Stomach (tissue), 4 donors: ENCODE measurements around the gene UMAD1.

Experiments used
- EP300 ChIP-seq: sonication (generic); formaldehyde crosslinking; IDR thresholded peaks from one replicate; pipeline ENCODE4 v1.6.1; 2017; ENCODE audit warnings: antibody characterized with exemption
- POLR2A ChIP-seq, 4 donors: fragments of 450-650 bp; IDR thresholded peaks; one replicate each; pipeline ENCODE4 v1.6.1; 2016; ENCODE audit warnings: antibody characterized with exemption in 4 of 4, control low read depth in 2 of 4, mild to moderate bottlenecking in 1 of 4, moderate library complexity in 1 of 4
- POLR2AphosphoS5 ChIP-seq, 3 donors: sonication (generic); formaldehyde crosslinking; IDR thresholded peaks; one replicate each; pipeline ENCODE4 v1.6.1; 2016; ENCODE audit warnings: antibody characterized with exemption in 3 of 3
- TF ChIP-seq, protein P1 (sequence below), 7 experiments: fragments of 450-650 bp in 4 of 7; fragments of 200-600 bp in 3 of 7; sonication (generic) in 3 of 7; IDR thresholded peaks; one replicate each; pipeline ENCODE4 v1.5.1; 2016 to 2019; ENCODE audit warnings: antibody characterized with exemption in 7 of 7, control low read depth in 2 of 7, mild to moderate bottlenecking in 1 of 7

DNA sequence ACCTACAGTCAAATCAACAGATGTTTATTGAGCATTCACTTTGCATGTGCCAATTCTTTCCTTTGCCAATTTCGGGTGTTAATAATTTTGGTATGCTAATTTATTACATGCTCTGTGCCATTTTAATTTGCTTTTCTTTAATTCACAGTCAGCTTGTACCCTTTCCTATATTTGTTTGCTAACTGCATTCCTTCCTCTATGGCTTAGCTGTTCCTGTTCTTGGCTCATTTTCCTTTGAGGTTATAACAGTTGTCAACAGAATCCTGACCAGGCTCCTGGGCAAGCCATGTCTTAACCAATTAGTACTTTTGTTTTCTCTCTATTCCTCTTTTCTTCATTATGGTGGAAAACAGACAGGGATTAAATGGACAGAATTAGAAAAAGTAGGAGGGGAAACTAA, 151.5 kb downstream of the UMAD1 start:
- TF ChIP-seq, protein P1, sequence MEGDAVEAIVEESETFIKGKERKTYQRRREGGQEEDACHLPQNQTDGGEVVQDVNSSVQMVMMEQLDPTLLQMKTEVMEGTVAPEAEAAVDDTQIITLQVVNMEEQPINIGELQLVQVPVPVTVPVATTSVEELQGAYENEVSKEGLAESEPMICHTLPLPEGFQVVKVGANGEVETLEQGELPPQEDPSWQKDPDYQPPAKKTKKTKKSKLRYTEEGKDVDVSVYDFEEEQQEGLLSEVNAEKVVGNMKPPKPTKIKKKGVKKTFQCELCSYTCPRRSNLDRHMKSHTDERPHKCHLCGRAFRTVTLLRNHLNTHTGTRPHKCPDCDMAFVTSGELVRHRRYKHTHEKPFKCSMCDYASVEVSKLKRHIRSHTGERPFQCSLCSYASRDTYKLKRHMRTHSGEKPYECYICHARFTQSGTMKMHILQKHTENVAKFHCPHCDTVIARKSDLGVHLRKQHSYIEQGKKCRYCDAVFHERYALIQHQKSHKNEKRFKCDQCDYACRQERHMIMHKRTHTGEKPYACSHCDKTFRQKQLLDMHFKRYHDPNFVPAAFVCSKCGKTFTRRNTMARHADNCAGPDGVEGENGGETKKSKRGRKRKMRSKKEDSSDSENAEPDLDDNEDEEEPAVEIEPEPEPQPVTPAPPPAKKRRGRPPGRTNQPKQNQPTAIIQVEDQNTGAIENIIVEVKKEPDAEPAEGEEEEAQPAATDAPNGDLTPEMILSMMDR (IDR thresholded peaks at IDR 0.05), result no peak
- TF ChIP-seq POLR2AphosphoS5 (IDR thresholded peaks at IDR 0.05) (peak in 2 of 3 donors; percentile 27 to 32), POLR2A (IDR thresholded peaks at IDR 0.05) (no peak), EP300 (no peak)
